ENCODE data around the gene EFTUD2.

EFTUD2 gene

DNA sequence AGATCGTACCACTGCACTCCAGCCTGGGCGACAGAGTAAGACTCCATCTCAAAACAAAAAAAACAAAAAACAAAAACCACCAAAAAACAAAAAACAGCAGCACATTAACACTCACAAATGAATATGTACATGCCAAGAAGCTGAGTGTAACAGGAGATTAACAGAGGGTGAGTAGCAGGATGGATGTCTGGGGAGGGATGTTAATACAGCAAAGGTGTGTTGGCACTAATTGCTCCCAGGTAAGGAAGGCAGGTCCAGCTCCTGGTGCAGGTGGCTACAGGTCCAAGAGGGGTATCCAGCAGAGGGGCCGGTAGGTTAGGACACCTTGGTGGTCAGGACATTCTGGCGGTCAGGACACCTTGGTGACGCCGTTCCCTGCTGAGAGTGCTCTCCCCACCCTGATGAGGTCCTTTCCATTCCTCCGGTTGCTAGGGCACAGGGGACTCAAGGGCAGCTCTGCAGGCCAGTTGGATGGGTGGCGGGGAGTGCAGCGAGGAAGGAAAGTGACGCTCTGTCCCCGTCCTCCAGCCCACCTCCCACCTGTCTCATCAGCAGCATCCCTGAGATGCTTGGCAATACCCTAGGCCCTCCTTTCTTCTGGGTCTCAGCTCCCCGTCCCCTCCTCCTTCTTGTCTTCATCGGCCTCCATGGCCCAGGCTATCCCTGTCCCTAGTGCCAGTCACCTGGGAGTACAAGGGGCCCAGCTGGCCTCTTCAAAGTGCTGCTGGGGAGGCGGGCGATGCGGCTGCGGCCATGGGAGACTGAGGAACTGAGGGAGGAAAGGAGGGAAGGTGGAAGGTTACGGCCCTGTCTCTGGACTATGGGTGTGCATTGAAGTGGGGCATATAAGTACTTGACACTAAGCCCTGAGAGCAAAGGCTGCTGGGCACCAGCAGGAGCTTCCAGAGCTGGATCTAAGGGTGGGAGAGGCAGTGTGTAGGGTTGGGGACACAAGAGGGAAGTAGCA is 26.8 kb upstream of the EFTUD2 start:
- no peak for DNase-seq (ENCODE audit: low spot score)

DNA sequence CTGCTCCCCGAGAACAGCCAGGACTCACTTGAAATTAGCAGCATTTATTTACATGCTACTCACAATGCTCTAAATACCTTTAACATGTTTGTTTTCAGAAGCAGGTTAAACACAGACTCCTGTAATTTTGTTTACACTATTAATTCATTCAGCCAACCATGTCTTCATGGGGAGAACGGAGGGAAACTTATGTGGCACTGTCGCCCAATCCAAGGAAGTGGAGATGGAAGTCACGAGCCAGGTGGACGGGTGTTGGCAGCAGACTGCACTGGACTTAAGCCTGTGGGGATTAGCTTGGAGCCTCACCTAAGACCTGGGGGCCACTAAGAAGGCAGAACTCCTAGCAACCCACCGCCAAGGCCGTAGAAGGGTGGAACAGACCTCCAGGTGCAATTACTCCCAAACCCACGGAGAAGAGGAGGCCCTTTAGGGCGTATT is 24.9 kb upstream of the EFTUD2 start:
- no peak for DNase-seq (ENCODE audit: low spot score)

DNA sequence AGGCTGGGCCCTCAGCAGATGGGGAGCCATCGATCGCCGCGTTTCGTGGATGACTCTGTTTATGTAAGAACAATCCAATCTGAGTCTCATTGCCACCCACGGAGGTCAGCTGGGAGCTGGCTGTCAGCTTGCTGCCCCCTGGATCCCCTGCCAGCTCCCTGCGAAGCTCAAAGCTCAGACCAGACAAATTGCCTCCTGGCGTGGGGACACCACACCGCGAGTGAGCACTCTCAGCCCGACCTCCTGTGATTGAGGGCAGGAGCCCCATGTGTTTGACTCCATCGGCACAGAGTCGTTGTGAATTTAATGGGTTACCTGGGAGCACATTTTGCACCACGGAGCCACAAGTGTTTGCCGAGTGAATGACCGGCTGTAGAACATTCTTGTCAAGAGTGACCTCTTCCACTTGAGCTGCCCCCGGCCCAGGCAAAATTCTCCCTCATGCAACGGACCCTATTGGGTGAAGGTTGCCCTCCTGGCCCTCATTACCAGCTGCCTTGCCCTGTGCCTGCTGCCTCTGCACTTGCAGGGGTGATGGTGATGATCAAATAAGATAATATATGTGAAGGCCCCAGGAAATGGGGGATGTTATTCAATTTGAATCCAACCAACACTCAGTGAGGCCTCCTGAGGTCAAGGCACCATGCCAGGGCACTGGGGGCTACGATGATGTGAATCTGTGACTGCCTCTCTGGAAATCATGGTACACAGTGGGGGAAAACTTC is 23.7 kb upstream of the EFTUD2 start:
- no peak for DNase-seq (ENCODE audit: low spot score)

DNA sequence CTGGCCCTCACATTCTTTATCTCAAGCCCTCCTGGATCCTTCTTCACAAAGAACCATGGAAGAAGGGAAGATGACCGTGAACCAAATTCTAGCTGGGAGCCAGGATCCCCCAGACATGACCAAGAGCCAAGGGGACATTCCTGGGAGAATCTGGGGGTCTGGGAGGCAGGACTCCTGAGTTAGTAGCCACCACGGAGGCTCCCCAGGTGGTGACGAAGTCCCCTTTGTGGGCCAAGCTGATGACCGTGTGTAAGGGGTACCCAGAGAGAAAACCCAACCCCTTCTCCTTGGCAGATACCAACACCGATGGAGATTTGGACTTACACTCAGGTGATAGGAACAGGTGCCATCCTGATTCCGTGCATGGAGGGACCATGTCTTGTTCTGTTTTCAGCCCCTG is 22.9 kb upstream of the EFTUD2 start:
- no peak for DNase-seq (ENCODE audit: low spot score)

DNA sequence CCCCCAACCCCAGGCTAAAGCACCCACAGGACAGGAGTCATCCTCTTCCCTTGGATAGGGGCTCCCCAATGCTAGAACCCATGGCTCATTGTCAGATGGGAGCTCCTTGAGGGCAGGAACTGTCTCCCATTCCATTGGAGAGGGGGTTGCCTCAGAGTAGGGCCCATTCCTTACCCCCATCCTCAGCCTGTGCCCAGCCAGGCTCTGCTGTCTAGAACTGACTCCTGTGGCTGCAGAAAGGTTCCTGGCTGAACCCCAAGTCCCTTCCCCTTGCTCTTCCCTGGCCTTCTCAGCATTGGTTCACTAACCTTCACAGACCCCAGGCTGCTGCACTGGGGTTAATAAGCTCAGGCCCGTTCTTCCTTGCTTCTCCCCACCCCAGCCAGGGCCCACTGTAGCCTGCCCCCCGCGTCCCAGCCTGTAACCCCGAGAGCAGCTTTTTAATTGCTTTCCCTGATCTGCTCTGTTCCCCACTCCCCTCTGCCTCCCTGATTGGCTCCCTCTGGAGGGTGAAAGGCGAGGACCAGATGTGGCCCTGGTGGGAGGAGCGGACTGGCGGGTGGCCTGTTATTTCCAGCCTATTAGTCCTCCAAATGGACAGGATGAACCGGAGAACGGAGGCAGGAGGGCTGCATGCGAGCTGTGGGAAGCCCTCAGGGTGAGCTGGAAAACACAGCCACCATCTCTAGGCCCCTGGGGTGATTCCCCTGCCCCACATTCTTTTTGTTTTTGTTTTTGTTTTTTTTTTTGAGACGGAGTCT is 22.1 kb upstream of the EFTUD2 start:
- DNase-seq (ENCODE audit: low spot score): no peak

DNA sequence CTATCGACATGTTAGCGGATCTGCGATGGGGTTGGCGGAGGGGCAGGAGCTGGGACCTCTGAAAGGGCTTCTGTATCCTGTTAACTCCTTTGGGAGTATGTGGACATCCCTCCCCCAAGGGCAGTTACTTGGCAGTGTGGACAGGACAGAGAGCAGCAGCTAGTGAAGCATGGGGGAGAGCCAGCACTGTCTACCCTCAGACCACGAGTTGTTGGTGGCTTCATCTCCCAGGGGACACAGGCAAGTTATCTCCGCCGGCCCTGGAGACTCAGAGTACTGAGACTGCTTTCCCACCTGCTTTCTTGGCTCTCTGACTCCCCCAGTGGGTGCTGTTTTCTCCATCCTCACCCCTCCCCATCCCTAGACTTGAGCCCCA is 21.3 kb upstream of the EFTUD2 start:
- peak; percentile 56 for DNase-seq (ENCODE audit: low spot score)

DNA sequence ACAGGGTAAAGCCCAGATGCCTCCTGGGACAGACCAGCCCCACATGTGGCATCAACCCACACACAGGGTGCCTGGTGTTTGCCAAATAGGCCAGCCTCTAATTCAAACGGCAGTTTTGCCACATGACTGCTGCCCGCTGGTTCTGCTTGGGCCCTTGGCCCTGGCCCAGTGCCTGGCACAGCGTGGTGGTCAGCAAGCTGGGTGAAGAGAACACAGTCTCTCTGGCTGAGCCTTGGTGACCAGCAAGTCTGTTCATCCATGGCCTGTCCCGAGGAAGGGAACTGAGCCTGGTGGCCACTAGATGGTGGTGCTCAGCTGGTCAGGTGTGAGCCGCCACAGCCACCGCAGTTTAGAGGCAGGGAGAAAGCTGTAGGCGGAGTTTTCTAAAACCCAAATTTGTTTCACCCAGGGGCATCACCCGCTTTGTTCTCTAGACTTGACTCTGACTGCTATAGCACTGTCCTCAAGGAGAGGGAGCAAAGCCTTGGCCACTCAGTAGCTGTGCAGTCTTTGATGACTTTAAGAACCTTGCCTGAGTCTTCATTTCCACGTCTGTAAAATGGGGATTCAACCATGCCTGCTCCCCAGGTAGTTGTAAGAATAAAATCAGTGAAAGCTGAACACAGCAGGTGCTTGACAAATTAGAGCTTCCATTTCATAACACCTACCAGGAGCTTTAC is 20.8 kb upstream of the EFTUD2 start:
- peak; percentile 79 for DNase-seq (ENCODE audit: low spot score)

DNA sequence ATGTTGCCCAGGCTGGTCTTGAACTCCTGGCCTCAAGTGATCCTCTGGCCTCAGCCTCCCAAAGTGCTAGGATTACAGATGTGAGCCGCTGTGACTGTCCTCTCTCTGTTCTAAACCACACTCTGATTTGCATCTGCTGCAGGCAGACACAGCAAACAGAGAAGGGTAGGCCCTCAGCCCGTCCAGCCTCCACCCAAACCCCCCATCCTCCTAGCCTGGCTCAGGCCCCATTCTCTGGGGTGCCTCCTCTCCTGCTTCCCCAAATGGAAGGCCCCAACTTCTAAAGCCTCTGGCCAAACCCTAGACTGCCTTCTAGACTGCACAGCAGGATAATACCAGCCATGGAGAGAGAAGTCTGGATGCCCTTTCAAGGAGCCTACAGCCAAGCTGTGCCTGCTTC is 20.2 kb upstream of the EFTUD2 start:
- no peak for DNase-seq (ENCODE audit: low spot score)

DNA sequence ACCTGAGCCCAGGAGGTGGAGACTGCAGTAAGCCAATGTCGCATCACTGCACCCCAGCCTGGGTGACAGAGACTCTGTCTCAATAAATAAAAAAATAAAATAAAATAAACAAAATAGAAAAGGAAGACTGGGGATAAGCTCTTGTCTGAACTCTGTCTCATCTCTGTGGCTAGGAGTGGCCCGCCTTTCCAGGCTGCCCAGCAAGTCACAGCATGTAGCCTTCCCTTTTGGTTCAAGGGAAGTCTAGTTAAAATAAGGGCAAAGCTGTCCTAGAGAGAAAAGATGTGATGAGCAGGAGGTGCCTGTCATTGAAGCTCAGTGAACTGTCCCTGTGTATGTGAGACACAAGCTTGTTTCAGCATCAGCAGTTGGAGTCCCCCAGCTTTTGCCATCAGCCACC is 18.8 kb upstream of the EFTUD2 start:
- DNase-seq (ENCODE audit: low spot score): no peak

DNA sequence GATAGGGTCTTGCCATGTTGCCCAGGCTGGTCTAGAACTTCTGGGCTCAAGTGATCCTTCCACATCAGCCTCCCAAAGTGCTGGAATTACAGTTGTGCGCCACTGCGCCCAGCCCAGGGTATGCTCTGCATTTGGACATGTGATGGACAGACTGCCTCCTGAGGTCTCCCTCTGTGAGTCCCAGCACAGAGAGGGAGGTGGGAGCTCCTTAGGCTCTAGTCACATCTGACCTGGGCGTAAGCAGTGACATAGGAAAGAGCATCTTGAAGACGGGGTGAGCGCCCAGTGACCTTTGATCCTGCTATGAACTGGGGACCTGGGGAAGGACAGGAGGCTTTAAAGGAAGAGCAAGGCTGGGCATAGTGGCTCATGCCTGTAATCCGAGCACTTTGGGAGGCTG is 18.2 kb upstream of the EFTUD2 start:
- no peak for DNase-seq (ENCODE audit: low spot score)

DNA sequence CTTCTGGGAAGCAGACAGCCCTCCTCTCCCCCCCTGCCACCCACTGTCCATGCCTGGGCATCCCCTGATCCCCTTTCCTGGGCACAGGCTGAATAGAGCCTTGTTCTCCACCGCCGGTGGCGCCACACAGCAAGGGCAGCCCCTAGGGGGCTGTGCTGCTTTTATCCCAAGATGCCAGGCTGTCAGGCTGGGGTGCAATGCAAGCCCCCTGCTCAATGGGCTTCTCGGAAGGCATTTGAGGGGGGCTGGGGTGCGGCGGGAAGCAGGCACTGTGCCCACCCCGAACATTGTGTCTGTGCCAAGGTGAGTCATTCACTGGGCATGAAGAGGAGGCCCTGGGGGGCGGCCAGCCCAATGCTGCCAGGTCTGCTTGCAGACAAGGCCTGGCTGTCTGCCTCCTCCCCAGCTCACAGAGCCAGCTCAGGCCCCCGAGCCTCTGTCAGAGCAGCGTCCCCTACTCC is 17.6 kb upstream of the EFTUD2 start:
- DNase-seq (ENCODE audit: low spot score): no peak

DNA sequence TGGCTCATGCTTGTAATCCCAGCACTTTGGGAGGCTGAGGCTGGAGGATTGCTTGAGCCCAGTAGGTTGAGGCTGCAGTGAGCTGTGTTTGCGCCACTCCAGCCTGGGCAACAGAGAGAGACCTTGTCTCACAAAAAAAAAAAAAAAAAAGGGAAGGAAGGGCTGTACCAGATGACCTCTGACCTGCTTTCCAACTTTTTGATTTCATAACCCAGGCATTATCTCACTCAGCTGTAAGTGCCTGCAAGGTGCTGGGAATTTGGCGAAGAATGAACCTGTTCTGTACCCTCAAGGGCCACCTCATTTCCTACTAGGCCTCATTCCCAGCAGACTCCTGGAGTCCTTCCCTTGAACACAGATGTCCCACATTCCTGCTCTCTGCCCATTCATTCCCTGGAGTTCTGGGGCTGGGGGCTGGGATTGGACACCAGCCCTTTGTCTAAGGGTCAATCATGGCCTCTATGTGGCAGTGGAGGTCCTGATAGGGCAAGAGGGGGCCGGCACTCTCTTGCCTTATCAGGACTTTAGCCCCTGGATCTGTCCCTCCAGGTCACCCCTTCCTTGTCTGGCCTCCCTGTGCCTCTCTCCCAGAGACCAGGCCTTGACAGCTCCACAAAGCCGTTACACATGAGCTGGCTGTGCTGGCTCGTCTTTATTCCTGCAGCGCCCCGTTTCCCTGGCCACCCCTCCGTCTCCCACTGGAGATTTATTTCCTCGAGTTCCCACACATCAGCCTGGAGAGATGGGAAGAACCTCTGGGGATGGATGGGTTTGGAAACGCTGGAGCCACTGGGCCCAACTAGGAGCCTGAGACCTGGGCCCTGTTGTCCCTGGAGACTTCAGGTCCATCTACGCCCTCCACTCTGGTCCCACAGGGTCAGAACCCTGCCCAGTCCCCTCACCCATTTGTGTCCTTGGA is 16.9 kb upstream of the EFTUD2 start:
- no peak for DNase-seq (ENCODE audit: low spot score)

DNA sequence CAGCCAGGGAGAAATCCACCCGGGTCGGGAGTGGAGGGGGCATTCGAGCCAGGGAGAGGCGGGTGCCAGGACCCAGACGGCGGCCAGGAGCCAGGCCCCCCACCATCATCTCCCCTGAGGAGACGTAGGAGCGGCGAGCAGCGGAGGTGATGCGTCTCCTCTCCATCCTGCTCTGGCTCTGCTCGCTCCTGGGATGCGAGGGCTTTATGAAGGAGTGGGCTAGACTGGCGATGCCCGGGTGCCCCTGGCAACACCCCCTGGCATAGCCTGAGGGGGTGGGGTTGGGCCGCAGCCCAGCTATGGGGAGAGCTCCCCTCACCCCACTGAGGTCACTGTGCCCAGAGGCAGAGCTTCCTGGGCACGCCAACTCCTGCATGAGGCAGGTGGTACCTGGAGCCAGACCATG is 16.1 kb upstream of the EFTUD2 start, which contains the start of gene GFAP:
Gene GFAP, minus strand, starts transcription at position 180 of the 406 bp plus-strand sequence. Its CDS starts 14 bp downstream, at position 166.
- DNase-seq (ENCODE audit: low spot score): no peak

DNA sequence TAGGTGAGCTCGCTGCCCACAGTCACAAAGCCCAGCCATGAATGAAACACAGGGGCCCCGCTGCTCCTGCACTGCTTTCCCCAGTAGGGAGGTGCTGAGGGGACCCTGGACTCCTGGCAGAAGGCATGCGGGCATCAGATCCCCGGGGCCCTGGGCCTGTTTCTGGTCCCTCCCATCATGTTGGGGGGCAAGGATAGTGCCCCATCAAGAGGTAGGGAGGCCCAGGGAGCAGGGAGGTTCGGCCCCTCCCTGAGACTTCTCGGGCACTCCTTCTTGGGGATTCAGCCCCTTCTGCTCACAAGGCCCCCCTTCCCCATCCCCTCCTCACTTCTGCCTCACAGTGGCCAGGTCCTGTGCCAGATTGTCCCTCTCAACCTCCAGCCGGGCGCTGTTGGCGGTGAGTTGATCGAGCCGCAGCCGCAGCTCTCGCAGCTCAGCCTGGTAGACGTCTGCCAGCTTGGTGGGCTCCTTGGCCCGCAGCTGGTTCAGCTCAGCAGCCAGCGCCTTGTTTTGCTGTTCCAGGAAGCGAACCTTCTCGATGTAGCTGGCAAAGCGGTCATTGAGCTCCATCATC is 15.5 kb upstream of the EFTUD2 start:
- DNase-seq (ENCODE audit: low spot score): no peak

DNA sequence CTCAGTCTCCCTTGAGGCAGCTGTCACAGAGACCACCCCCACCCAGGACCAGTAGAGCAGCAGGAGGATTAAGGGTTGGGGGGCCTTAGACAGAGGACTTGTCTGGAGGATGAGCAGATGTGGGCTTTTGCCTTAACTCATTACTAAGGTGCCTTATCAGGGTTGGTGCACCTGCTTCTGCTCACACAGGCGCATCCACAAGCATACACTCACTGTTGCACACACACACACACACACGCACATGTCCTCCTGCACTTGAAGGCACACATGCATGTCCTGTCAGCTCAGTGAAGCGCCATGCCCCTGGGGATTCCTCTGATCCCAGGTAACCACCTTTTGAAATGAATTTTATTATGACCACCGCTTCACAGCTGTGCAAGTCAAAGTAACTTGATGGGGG is 14.9 kb upstream of the EFTUD2 start:
- DNase-seq (ENCODE audit: low spot score): peak; percentile 43

DNA sequence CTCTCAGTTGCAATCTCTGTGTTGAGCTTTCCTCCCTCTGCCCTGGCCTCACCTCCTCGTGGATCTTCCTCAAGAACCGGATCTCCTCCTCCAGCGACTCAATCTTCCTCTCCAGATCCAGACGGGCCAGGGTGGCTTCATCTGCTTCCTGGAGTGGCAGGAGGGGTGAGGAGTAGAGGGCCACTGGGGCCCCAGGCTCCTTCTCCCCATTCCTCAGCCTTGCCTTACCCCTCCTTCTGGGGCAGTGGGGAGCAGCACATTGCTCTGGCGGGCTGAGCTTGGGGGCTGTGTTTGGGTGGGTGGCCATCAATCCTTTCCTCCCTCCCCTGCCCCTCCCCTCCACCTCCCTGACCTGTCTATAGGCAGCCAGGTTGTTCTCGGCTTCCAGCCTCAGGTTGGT is 14.4 kb upstream of the EFTUD2 start:
- no peak for DNase-seq (ENCODE audit: low spot score)

DNA sequence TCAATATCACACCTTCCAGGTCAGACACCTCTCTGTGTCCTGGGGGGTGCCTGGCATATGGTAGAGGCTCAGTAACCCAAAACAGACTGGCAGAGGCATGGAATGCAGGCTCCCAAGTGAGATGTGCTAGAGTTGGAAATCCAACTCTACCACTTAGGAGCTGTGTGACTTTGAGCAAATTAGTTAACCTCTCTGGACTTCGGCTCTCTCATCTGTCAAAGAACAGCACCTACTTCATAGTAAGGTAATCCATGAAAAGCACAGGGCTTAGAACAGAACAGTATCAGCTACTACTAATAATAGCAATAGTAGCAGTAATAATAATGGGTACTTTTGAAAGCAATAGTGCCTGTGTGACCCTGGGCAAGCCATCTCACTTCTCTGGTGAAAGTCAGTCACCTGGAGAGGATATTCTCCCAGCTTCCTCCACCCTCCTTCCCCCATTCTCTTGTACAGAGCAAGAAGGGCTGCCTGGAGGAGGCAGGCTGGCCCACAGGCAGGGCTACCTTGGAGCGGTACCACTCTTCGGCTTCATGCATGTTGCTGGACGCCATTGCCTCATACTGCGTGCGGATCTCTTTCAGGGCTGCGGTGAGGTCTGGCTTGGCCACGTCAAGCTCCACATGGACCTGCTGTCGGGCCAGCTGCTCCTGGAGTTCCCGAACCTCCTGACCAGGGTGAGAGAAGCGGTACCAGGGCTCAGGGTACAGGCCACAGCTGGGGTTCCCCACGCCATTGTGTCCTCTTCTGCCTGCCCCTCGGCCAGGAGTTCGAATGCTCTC is 13.7 kb upstream of the EFTUD2 start:
- DNase-seq (ENCODE audit: low spot score): no peak

DNA sequence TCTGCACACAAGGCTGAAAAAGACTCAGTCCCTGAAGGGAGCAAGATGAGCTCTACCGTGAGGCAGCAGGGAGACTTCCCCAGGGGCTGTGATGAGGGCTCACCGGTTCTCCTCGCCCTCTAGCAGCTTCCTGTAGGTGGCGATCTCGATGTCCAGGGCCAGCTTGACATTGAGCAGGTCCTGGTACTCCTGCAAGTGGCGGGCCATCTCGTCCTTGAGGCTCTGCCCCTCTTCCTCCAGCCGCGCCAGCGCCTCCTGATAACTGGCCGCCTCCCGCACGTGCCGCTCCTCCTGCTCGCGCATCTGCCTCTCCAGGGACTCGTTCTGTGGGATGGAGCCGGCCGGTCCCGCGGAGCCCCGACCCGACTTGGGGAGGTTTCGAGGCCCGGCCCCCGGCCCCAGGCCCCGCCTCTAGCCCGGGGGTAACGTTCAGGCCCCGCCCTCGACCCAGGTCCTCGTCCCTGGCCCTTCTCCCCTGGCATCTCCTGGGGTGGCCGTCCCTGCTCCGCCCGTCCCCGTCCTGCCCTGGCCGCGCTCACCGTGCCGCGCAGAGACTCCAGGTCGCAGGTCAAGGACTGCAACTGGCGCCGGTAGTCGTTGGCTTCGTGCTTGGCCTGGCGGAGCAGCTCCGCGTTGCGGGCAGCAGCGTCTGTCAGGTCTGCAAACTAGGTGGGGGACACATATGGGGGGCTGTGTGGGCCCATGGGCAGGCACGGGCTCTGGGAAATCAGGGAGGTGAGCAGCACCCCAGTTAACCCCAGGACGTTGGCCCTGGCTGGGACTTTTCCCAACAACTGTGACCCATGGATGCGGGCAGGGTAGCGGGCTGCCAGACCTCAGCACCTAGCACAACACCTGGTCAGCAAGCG is 12.1 kb upstream of the EFTUD2 start:
- peak; percentile 61 for DNase-seq (ENCODE audit: low spot score)
